IMR-90 (cell line): Measurements from ENCODE around the gene FCHSD2.

Experiments
- BHLHE40 ChIP-seq: fragments of 150-350 bp; IDR thresholded peaks from 2 replicates; pipeline ENCODE4 v1.6.1; 2016; ENCODE audit warnings: mild to moderate bottlenecking, low read depth, low read length
- CEBPB ChIP-seq: IDR thresholded peaks from 2 replicates; pipeline ENCODE4 v1.6.1; 2012; ENCODE audit warnings: low read depth, low read length, improper control_type of control experiment
- ELK1 ChIP-seq: fragments of 150-350 bp; IDR thresholded peaks from 2 replicates; pipeline ENCODE4 v1.6.1; 2016; ENCODE audit warnings: low read depth, mild to moderate bottlenecking, low read length, moderate library complexity, borderline replicate concordance
- FOS ChIP-seq: fragments of 150-350 bp; IDR thresholded peaks from 2 replicates; pipeline ENCODE4 v1.6.1; 2016; ENCODE audit warnings: low read depth, low read length
- MAFK ChIP-seq: IDR thresholded peaks from 2 replicates; pipeline ENCODE4 v1.6.1; 2012; ENCODE audit warnings: low read depth, low read length, improper control_type of control experiment
- MXI1 ChIP-seq: IDR thresholded peaks from 2 replicates; pipeline ENCODE4 v1.6.1; 2012; ENCODE audit warnings: low read depth, mild to moderate bottlenecking, low read length, moderate library complexity, borderline replicate concordance
- NFE2L2 ChIP-seq: fragments of 150-350 bp; IDR thresholded peaks from 2 replicates; pipeline ENCODE4 v1.6.1; 2016; ENCODE audit warnings: low read depth, mild to moderate bottlenecking, low read length
- POLR2A ChIP-seq: IDR thresholded peaks from 2 replicates; pipeline ENCODE4 v1.6.1; 2012; ENCODE audit warnings: mild to moderate bottlenecking, low read depth, low read length
- RAD21 ChIP-seq: IDR thresholded peaks from 2 replicates; pipeline ENCODE4 v1.6.1; 2012; ENCODE audit warnings: low read length, improper control_type of control experiment
- RCOR1 ChIP-seq: IDR thresholded peaks from 2 replicates; pipeline ENCODE4 v1.6.1; 2012; ENCODE audit warnings: mild to moderate bottlenecking, low read length, improper control_type of control experiment; ENCODE audit not compliant: insufficient replicate concordance
- RFX5 ChIP-seq: IDR thresholded peaks from 2 replicates; pipeline ENCODE4 v1.8.0; 2012; ENCODE audit warnings: low read depth, mild to moderate bottlenecking, low read length, moderate library complexity
- SMC3 ChIP-seq: fragments of 150-350 bp; IDR thresholded peaks from 2 replicates; pipeline ENCODE4 v1.6.1; 2016; ENCODE audit warnings: low read depth, mild to moderate bottlenecking, antibody characterized with exemption, low read length, moderate library complexity
- USF2 ChIP-seq: fragments of 150-350 bp; IDR thresholded peaks from 2 replicates; pipeline ENCODE4 v1.6.1; 2017; ENCODE audit warnings: mild to moderate bottlenecking, antibody characterized with exemption, low read length, low read depth
- TF ChIP-seq, protein P1 (sequence below): conservative IDR thresholded peaks from 2 replicates; pipeline ENCODE4 v1.5.1; 2012; ENCODE audit warnings: mild to moderate bottlenecking, low read depth, low read length, improper control_type of control experiment

- TF ChIP-seq, protein P1, sequence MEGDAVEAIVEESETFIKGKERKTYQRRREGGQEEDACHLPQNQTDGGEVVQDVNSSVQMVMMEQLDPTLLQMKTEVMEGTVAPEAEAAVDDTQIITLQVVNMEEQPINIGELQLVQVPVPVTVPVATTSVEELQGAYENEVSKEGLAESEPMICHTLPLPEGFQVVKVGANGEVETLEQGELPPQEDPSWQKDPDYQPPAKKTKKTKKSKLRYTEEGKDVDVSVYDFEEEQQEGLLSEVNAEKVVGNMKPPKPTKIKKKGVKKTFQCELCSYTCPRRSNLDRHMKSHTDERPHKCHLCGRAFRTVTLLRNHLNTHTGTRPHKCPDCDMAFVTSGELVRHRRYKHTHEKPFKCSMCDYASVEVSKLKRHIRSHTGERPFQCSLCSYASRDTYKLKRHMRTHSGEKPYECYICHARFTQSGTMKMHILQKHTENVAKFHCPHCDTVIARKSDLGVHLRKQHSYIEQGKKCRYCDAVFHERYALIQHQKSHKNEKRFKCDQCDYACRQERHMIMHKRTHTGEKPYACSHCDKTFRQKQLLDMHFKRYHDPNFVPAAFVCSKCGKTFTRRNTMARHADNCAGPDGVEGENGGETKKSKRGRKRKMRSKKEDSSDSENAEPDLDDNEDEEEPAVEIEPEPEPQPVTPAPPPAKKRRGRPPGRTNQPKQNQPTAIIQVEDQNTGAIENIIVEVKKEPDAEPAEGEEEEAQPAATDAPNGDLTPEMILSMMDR = no peak
- no peak for TF ChIP-seq POLR2A
- no peak for TF ChIP-seq FOS
- no peak for TF ChIP-seq MXI1
- TF ChIP-seq RCOR1 = no peak
- no peak for TF ChIP-seq RAD21
- TF ChIP-seq NFE2L2 = no peak
- no peak for TF ChIP-seq CEBPB
- TF ChIP-seq MAFK = no peak
- TF ChIP-seq RFX5 = no peak
- no peak for TF ChIP-seq SMC3
- TF ChIP-seq USF2 = no peak
- no peak for TF ChIP-seq ELK1
- no peak for TF ChIP-seq BHLHE40
Observed at GRCh38 chr11:72971192-72971967, 170.7 kb downstream of the FCHSD2 start.
